Upper lobe of right lung (tissue), 1 donor: Measurements from ENCODE around the gene EFCAB7. TPM values are rescaled to one million over a fixed set of nuclear protein-coding genes. Genes with fewer than 3 reads are reported as not detected.

Source experiments
- ATAC-seq: fragments of 200-7000 bp; cut with Tn5 transposase; one replicate; pipeline ENCODE4 v1.9.1; 2020; ENCODE audit warnings: mild to moderate bottlenecking, moderate library complexity
- DNase-seq: peaks from one replicate; pipeline ENCODE4 v3.0.0-alpha.2; 2020
- H3K27ac ChIP-seq: fragments of 200-600 bp; one replicate; pipeline ENCODE4 v1.8.0; 2022
- H3K27me3 ChIP-seq: fragments of 200-600 bp; one replicate; pipeline ENCODE4 v1.8.0; 2022; ENCODE audit warnings: mild to moderate bottlenecking
- H3K36me3 ChIP-seq: fragments of 200-600 bp; one replicate; pipeline ENCODE4 v1.8.0; 2022
- H3K4me1 ChIP-seq: fragments of 200-600 bp; one replicate; pipeline ENCODE4 v1.8.0; 2022
- H3K4me3 ChIP-seq: fragments of 200-600 bp; one replicate; pipeline ENCODE4 v1.8.0; 2022; ENCODE audit warnings: mild to moderate bottlenecking
- H3K9me3 ChIP-seq: fragments of 200-600 bp; one replicate; pipeline ENCODE4 v1.8.0; 2022
- intact Hi-C: fragments of 100-400 bp; cut with DNase I; formaldehyde crosslinking; loops from one replicate; pipeline ENCODE4 v1.11.0; 2022
- total RNA-seq: library from RNA; stranded (reverse); fragmentation: NEBNext Ultra II Directional; extraction: Animal tissue kit (Norgen Biotek cat#: 25700); gene quantifications from one replicate; pipeline ENCODE4 v1.2.1, GENCODE V29; 2021
- TF ChIP-seq, protein P1 (sequence below): fragments of 200-600 bp; IDR thresholded peaks from one replicate; pipeline ENCODE4 v1.8.0; 2022; ENCODE audit warnings: antibody characterized with exemption
- donor health status: DM: no; HTN: yes; CAD: no; lungs with severe emphysema.

The EFCAB7 gene
- total RNA-seq, 1 donor from 2014 or later: 6.0 TPM

DNA sequence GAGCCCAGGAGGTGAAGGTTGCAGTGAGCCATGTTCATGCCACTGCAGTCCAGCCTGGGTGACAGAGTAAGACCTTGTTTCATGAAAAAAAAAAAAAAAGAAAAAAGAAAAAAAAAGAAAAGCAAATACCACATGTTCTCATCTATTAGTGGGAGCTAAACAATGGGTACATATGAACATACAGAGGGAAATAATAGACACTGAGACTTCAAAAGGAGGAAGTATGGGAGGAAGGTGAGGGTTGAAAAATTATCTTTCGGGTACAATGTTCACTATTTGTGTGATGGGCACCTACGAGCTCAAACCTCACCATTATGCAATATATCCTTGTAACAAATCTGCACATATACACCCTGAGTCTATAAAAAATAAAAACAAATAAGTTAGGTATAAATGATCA is 6.7 kb upstream of the EFCAB7 start:
- no peak for ATAC-seq

DNA sequence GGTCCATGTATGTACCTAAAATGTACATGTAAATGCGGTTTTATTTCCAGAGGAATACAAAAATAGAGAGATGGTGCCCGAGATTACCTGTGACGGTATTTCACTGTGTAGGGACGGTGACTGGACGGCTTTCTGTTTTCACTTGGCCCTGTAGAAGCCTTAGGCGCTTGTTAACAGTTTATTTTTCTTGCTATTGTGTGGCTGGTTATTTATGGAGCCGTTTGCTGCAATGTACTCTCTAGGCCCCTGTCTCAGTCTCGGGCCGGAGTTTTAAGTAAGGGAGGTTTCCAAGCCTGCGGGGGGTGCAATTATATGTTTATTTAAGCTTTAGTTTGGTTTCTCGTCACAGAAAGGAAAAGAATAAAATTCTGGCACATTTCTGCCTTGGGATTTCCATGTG is 413 bp downstream of the EFCAB7 start:
- TF ChIP-seq, protein P1, sequence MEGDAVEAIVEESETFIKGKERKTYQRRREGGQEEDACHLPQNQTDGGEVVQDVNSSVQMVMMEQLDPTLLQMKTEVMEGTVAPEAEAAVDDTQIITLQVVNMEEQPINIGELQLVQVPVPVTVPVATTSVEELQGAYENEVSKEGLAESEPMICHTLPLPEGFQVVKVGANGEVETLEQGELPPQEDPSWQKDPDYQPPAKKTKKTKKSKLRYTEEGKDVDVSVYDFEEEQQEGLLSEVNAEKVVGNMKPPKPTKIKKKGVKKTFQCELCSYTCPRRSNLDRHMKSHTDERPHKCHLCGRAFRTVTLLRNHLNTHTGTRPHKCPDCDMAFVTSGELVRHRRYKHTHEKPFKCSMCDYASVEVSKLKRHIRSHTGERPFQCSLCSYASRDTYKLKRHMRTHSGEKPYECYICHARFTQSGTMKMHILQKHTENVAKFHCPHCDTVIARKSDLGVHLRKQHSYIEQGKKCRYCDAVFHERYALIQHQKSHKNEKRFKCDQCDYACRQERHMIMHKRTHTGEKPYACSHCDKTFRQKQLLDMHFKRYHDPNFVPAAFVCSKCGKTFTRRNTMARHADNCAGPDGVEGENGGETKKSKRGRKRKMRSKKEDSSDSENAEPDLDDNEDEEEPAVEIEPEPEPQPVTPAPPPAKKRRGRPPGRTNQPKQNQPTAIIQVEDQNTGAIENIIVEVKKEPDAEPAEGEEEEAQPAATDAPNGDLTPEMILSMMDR: no peak
- H3K27ac ChIP-seq: peak overlapping the region; percentile 93

More for the DNA sequence above, 6.7 kb upstream of the EFCAB7 start:
- Histone ChIP-seq H3K36me3 (no peaks in the 10 kb centered on the region), H3K9me3 (no peaks in the 10 kb centered on the region), H3K4me3 (no peak overlapping the region), H3K27ac (no peak overlapping the region), H3K4me1 (no peaks in the 10 kb centered on the region), H3K27me3 (no peaks in the 10 kb centered on the region)
- intact Hi-C loops: no loop called here
- no peak for DNase-seq
- TF ChIP-seq, protein P1: no peak

DNA sequence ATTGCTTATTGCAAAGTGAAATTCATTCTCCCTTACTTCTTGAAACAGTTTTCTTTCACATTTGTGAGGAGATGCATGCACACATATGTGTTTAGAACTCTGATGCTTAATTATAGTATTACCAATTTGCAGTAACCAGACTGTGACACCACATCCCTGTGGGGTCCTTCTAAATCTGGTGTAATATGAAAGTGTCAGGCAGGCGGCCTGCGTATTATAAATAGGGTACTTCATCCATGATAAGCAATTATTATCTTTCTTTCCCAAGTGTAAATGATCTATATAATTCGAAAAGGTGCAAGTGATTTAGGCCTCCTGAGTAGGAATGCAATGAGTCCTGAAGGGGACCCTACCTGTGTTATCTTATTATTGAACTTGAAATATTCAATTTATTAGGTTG is 876 bp downstream of the EFCAB7 start:
- intact Hi-C loops: no loop called here
- Histone ChIP-seq H3K4me1 (peaks cover 11% of the 10 kb centered on the region), H3K4me3 (peak overlapping the region; percentile 63), H3K27ac (peak overlapping the region; percentile 93), H3K9me3 (no peaks in the 10 kb centered on the region), H3K36me3 (peaks cover 9% of the 10 kb centered on the region), H3K27me3 (no peaks in the 10 kb centered on the region)
- DNase-seq: no peak
- no peak for ATAC-seq
- TF ChIP-seq, protein P1: no peak

More for the DNA sequence above, 413 bp downstream of the EFCAB7 start:
- DNase-seq: no peak
- Histone ChIP-seq H3K36me3 (peaks cover 9% of the 10 kb centered on the region), H3K4me1 (peaks cover 11% of the 10 kb centered on the region), H3K4me3 (peak overlapping the region; percentile 63), H3K9me3 (no peaks in the 10 kb centered on the region), H3K27me3 (no peaks in the 10 kb centered on the region)
- peak; percentile 34 for ATAC-seq
- intact Hi-C loops: no loop called here

DNA sequence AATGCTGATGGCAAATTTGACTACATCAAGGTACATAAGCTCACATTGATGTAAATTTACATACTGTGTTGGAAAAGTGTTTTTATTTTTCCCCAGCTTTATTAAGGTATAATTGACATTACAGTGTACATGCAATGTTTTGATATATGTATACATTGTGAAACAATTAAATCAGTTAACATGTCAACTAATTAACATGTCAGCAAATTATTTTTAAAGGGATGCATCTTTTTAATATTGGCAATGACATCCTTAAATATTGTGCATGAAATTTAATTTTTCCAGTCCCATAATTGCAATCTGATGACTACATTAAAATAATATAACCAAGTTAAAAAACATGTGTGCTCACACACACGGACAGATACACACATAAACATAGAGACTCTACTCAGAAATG is 9.4 kb downstream of the EFCAB7 start:
- DNase-seq (no peak), ATAC-seq (no peak)
- intact Hi-C loops: no loop called here
- no peaks in the 10 kb centered on the region for H3K27me3 ChIP-seq
- H3K27ac ChIP-seq: no peak overlapping the region
- no peaks in the 10 kb centered on the region for H3K9me3 ChIP-seq
- no peaks in the 10 kb centered on the region for H3K4me1 ChIP-seq
- TF ChIP-seq, protein P1: no peak
- peaks cover 43% of the 10 kb centered on the region for H3K36me3 ChIP-seq
- H3K4me3 ChIP-seq: no peak overlapping the region

DNA sequence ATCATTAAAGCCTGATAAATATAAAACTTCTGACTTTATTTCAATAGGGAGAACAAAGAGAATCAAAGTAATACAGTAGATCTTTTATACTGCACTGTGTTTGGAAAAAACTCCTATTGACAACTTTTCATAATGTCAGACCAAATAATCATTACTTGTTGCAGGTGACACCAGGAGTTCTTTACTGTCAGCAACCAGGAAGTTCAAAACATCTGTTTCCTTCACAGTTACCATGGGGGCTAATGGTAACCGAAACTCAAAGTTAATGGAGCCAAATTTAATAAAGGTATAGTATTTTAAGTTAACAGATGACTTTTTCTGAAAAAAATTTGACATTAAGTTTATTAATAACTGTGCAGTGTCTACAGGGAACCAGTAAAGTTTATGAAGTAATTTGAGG is 10.6 kb downstream of the EFCAB7 start:
- TF ChIP-seq, protein P1: no peak
- no peak for DNase-seq
- H3K36me3 ChIP-seq: peaks cover 35% of the 10 kb centered on the region
- no peak overlapping the region for H3K4me3 ChIP-seq
- H3K9me3 ChIP-seq: no peaks in the 10 kb centered on the region
- H3K4me1 ChIP-seq: no peaks in the 10 kb centered on the region
- no peak for ATAC-seq
- no peaks in the 10 kb centered on the region for H3K27me3 ChIP-seq
- no peak overlapping the region for H3K27ac ChIP-seq
- intact Hi-C loops: no loop called here

DNA sequence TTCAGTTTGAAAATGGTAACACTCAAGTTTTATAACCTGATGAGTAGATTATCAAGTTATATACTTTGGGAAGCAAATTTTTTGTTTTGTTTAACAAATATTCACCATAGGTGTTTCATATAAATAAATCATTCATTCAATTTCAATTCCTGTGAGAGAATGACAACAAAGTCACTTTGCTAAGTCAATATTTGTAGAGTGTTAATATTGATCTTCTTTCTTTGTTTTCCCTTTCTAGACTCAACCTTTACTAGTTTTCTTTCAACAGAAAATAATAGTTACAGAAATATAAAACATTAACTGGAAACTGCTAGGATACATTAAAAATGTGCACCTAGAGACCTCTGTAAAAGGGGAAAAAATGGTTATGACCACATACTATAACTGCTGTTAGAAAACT is 11.1 kb downstream of the EFCAB7 start:
- Histone ChIP-seq H3K27ac (no peak overlapping the region), H3K36me3 (peaks cover 35% of the 10 kb centered on the region), H3K9me3 (no peaks in the 10 kb centered on the region), H3K27me3 (no peaks in the 10 kb centered on the region), H3K4me3 (no peak overlapping the region), H3K4me1 (no peaks in the 10 kb centered on the region)
- ATAC-seq (no peak), DNase-seq (no peak)
- intact Hi-C loops: no loop called here
- TF ChIP-seq, protein P1: no peak
